CD14-positive monocyte (primary cell): ENCODE measurements around the gene MET. TPM values are rescaled to one million over a fixed set of nuclear protein-coding genes. Genes with fewer than 3 reads are reported as not detected.

Experiments
- DNase-seq, 3 donors: peaks; one replicate each; pipeline ENCODE4 v3.0.0-alpha.2; 2011 to 2022
- H2AFZ ChIP-seq: 2 replicates; pipeline ENCODE4 v1.6.0; 2012; ENCODE audit warnings: mild to moderate bottlenecking, low read depth, low read length, inconsistent platforms; ENCODE audit not compliant: insufficient read depth, poor library complexity, severe bottlenecking
- H3K27ac ChIP-seq, 2 donors: 1 replicate in 1 of 2; 2 replicates in 1 of 2; pipeline ENCODE4 v1.5.1; 2012 to 2013; ENCODE audit warnings: low read length in 2 of 2, control low read depth in 1 of 2, inconsistent platforms in 1 of 2, low read depth in 1 of 2, mild to moderate bottlenecking in 1 of 2
- H3K27me3 ChIP-seq, 2 donors: one replicate each; pipeline versions ENCODE4 v1.6.0 to v1.6.1; 2011 to 2013; ENCODE audit warnings: low read length in 2 of 2; ENCODE audit not compliant: control insufficient read depth in 2 of 2, insufficient read depth in 2 of 2
- H3K36me3 ChIP-seq, 2 donors: replicated peaks in 1 of 2; 1 replicate in 1 of 2; 2 replicates in 1 of 2; pipeline versions ENCODE4 v1.5.1 to v1.6.1; 2012 to 2013; ENCODE audit warnings: low read length in 2 of 2, control low read depth in 1 of 2, inconsistent platforms in 1 of 2, mild to moderate bottlenecking in 1 of 2; ENCODE audit not compliant: insufficient read depth in 2 of 2, control insufficient read depth in 1 of 2
- H3K4me1 ChIP-seq, 2 donors: 1 replicate in 1 of 2; 2 replicates in 1 of 2; pipeline versions ENCODE4 v1.5.1 to v1.6.1; 2012 to 2013; ENCODE audit warnings: low read length in 2 of 2, control low read depth in 1 of 2, inconsistent platforms in 1 of 2, mild to moderate bottlenecking in 1 of 2, moderate library complexity in 1 of 2; ENCODE audit not compliant: insufficient read depth in 2 of 2, control insufficient read depth in 1 of 2
- H3K4me2 ChIP-seq: replicated peaks from 2 replicates; pipeline ENCODE3; 2012; ENCODE audit warnings: low read length, moderate library complexity, mild to moderate bottlenecking; ENCODE audit not compliant: poor library complexity, severe bottlenecking; ENCODE audit errors: extremely low read depth
- H3K4me3 ChIP-seq, 3 experiments: fragments of 200-600 bp in 1 of 3; sonication (generic) in 1 of 3; replicated peaks in 1 of 3; 1 replicate in 2 of 3; 2 replicates in 1 of 3; pipeline ENCODE4 v1.5.1; 2011 to 2013; ENCODE audit warnings: low read length in 3 of 3, mild to moderate bottlenecking in 3 of 3, control low read depth in 2 of 3, low read depth in 2 of 3, inconsistent platforms in 1 of 3, moderate library complexity in 1 of 3
- H3K79me2 ChIP-seq: 2 replicates; pipeline ENCODE4 v1.6.0; 2012; ENCODE audit warnings: mild to moderate bottlenecking, control low read depth, inconsistent platforms, low read length, moderate library complexity; ENCODE audit not compliant: insufficient read depth
- H3K9ac ChIP-seq: 2 replicates; pipeline ENCODE4 v1.6.0; 2017; ENCODE audit warnings: low read length, mild to moderate bottlenecking; ENCODE audit not compliant: insufficient read depth, poor library complexity, severe bottlenecking
- H3K9me3 ChIP-seq, 2 donors: replicated peaks in 1 of 2; 1 replicate in 1 of 2; 2 replicates in 1 of 2; pipeline versions ENCODE4 v1.5.1 to v1.6.1; 2012 to 2013; ENCODE audit warnings: low read length in 2 of 2, control low read depth in 1 of 2; ENCODE audit not compliant: control insufficient read depth in 1 of 2, insufficient read depth in 1 of 2
- H4K20me1 ChIP-seq: 2 replicates; pipeline ENCODE4 v1.6.0; 2012; ENCODE audit warnings: mild to moderate bottlenecking, low read length, control low read depth, moderate library complexity; ENCODE audit not compliant: insufficient read depth
- H3K27ac Mint-ChIP-seq, 7 donors: one replicate each; pipeline ENCODE4 v1.8.0; 2020; ENCODE audit warnings: mild to moderate bottlenecking in 7 of 7, mixed read lengths in 7 of 7, moderate library complexity in 6 of 7, inconsistent platforms in 2 of 7
- H3K27me3 Mint-ChIP-seq, 3 donors: one replicate each; pipeline ENCODE4 v1.8.0; 2021 to 2022; ENCODE audit warnings: low read depth in 3 of 3, mild to moderate bottlenecking in 3 of 3, mixed read lengths in 3 of 3, moderate library complexity in 3 of 3, inconsistent platforms in 1 of 3
- H3K36me3 Mint-ChIP-seq, 2 donors: one replicate each; pipeline ENCODE4 v1.8.0; 2020; ENCODE audit warnings: mixed read lengths in 2 of 2, inconsistent platforms in 1 of 2, mild to moderate bottlenecking in 1 of 2
- H3K4me1 Mint-ChIP-seq: one replicate; pipeline ENCODE4 v1.8.0; 2020; ENCODE audit warnings: mild to moderate bottlenecking, mixed read lengths
- H3K4me3 Mint-ChIP-seq, 2 donors: one replicate each; pipeline ENCODE4 v1.8.0; 2020; ENCODE audit warnings: mild to moderate bottlenecking in 2 of 2, mixed read lengths in 2 of 2, moderate library complexity in 1 of 2
- H3K9me3 Mint-ChIP-seq, 7 donors: one replicate each; pipeline ENCODE4 v1.8.0; 2020 to 2022; ENCODE audit warnings: mixed read lengths in 7 of 7, mild to moderate bottlenecking in 6 of 7, moderate library complexity in 6 of 7, inconsistent platforms in 2 of 7
- WGBS: methylation state at CpG from one replicate; pipeline ENCODE4 v1.1.5; 2013; ENCODE audit warnings: missing lambda C conversion rate; ENCODE audit not compliant: insufficient coverage; 5-methylcytosine and 5-hydroxymethylcytosine counted together
- intact Hi-C, 2 donors: fragments of 100-400 bp; cut with micrococcal nuclease; formaldehyde crosslinking; loops; one replicate each; pipeline versions ENCODE4 v1.15.0 to v1.15.1; 2023
- polyA plus RNA-seq, 3 donors: library from polyadenylated mRNA; depleted of rRNA in 1 of 3; unstranded in 2 of 3; stranded (reverse) in 1 of 3; fragments of 300-500 nt in 2 of 3; fragments of >200 nt in 1 of 3; fragmentation: Illumina TruSeq in 2 of 3; gene quantifications; 1 replicate in 2 of 3; 2 replicates in 1 of 3; pipeline ENCODE4 v1.2.3, GENCODE V29; 2012 to 2021
- TF ChIP-seq, protein P1 (sequence below): fragments of 200-600 bp; IDR thresholded peaks from one replicate; pipeline ENCODE4 v1.8.0; 2022; ENCODE audit warnings: antibody characterized with exemption, mild to moderate bottlenecking

Gene MET
- polyA plus RNA-seq, 3 donors = not detected

DNA sequence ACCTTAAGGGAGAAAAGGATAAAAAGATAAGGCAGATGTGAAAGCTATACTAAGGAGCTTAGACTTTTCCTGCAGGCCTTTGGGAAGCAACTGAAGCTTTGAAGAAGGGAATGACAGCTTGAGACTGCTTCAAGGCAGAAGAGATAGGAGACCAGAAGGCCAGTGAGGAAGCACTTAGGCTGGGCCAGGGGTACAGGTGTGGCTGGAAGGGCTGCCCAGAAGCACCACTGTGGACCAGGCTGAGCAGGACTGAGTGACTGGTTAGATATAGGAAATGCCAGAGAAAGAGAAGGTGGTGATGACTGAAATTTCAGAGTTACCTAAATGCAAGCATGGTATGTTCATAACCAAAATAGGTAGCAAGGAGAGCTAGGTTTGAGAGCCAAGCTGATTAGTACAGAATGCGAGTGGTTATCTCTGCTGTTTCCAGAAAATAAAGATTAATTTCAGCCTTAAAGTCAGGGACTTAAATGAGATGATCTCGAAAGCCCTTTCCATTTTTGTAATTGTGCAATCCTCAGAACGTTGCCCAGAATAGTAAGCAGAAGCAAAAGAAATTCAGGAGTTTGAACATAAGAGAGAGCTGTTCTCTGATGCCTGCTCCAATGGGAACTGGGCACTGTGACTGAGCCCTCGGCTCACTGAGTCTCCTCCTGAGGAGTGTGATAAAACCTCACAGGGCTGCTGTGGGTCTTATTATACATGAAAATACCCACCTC, 54.9 kb downstream of the MET start:
- TF ChIP-seq, protein P1, sequence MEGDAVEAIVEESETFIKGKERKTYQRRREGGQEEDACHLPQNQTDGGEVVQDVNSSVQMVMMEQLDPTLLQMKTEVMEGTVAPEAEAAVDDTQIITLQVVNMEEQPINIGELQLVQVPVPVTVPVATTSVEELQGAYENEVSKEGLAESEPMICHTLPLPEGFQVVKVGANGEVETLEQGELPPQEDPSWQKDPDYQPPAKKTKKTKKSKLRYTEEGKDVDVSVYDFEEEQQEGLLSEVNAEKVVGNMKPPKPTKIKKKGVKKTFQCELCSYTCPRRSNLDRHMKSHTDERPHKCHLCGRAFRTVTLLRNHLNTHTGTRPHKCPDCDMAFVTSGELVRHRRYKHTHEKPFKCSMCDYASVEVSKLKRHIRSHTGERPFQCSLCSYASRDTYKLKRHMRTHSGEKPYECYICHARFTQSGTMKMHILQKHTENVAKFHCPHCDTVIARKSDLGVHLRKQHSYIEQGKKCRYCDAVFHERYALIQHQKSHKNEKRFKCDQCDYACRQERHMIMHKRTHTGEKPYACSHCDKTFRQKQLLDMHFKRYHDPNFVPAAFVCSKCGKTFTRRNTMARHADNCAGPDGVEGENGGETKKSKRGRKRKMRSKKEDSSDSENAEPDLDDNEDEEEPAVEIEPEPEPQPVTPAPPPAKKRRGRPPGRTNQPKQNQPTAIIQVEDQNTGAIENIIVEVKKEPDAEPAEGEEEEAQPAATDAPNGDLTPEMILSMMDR = no peak
- H3K36me3 ChIP-seq = no peaks in the 10 kb centered on the region
- no peak overlapping the region for H3K27ac Mint-ChIP-seq
- H3K9ac ChIP-seq = no peak overlapping the region
- H3K79me2 ChIP-seq = no peaks in the 10 kb centered on the region
- no peak overlapping the region for H2AFZ ChIP-seq
- H3K27ac ChIP-seq = no peak overlapping the region
- H3K4me3 ChIP-seq = no peak overlapping the region
- no peaks in the 10 kb centered on the region for H3K27me3 ChIP-seq
- H3K36me3 Mint-ChIP-seq = no peaks in the 10 kb centered on the region
- H4K20me1 ChIP-seq = no peaks in the 10 kb centered on the region
- H3K4me2 ChIP-seq = no peak overlapping the region
- no peak overlapping the region for H3K4me3 Mint-ChIP-seq
- intact Hi-C loops = no loop called here
- H3K4me1 ChIP-seq = no peaks in the 10 kb centered on the region
- no peaks in the 10 kb centered on the region for H3K9me3 ChIP-seq
- H3K9me3 Mint-ChIP-seq = peaks cover 0 to 5% (median 0%) of the 10 kb centered on the region in 7 donors
- H3K4me1 Mint-ChIP-seq = peaks cover 10% of the 10 kb centered on the region
- WGBS = 29% methylated on average over 3 of the region's 4 CpGs
- H3K27me3 Mint-ChIP-seq = peaks cover 0 to 3% (median 1%) of the 10 kb centered on the region in 3 donors
- no peak for DNase-seq

DNA sequence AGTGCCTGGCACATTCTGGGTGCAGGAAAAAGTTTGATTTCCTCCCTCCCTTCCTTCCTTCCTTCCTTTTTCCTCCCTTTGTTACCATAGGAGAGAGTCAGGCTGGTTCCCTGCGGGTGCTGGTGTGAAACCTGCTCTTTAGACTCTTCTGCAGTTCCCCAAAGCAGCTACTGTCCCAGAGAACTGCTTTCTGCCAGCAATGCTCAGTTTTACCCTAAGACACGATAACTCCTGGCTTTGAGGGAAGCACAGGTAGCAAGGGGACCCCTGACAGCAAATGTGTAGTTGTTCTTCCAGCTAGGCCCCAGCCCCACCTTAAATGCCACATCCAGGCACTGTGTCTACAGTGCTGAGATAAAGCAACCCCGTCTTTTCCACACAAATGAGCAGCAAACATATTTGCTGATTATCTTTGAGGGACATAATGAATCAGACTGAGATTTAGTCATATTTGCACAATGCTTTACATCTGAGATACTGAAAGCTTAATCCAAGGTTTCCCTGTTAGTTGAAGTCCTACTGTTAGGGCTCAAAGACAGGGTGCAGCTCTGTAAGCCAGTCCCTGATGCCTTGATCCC, 55.5 kb downstream of the MET start:
- H3K4me1 ChIP-seq = no peaks in the 10 kb centered on the region
- Mint-ChIP-seq H3K4me3 (no peak overlapping the region), H3K36me3 (no peaks in the 10 kb centered on the region), H3K27ac (no peak overlapping the region), H3K4me1 (peaks cover 10% of the 10 kb centered on the region), H3K9me3 (peaks cover 0 to 5% (median 0%) of the 10 kb centered on the region in 7 donors), H3K27me3 (peaks cover 0 to 3% (median 1%) of the 10 kb centered on the region in 3 donors)
- 83% methylated on average over 1 of the region's 3 CpGs for WGBS
- H3K27ac ChIP-seq = no peak overlapping the region
- H3K9ac ChIP-seq = no peak overlapping the region
- H3K27me3 ChIP-seq = no peaks in the 10 kb centered on the region
- no peaks in the 10 kb centered on the region for H3K9me3 ChIP-seq
- no peak overlapping the region for H2AFZ ChIP-seq
- TF ChIP-seq, protein P1 = no peak
- no peak for DNase-seq
- no peaks in the 10 kb centered on the region for H4K20me1 ChIP-seq
- H3K36me3 ChIP-seq = no peaks in the 10 kb centered on the region
- no peaks in the 10 kb centered on the region for H3K79me2 ChIP-seq
- H3K4me2 ChIP-seq = no peak overlapping the region
- intact Hi-C loops = no loop called here
- no peak overlapping the region for H3K4me3 ChIP-seq
